NCI-H748 treated with DMSO at 0.1 percent for 48 hours (cell line): ENCODE measurements around the gene THADA.
"Not testable (repeated sequence)": the region's sequence is repeated elsewhere in the genome, so short reads cannot be mapped to it uniquely, and the experiment has no call there.

ENCODE experiments used
- DNase-seq: peaks from one replicate; lab custom pipeline; 2025; lab: John Stamatoyannopoulos, UW

Gene THADA

GRCh38 chr2:43387092-43388062 lies 208.5 kb downstream of the THADA start:
- DNase-seq, result no peak

GRCh38 chr2:43386679-43387078 lies 209.2 kb downstream of the THADA start:
- DNase-seq, result not testable (repeated sequence)

GRCh38 chr2:43384143-43384542 lies 211.7 kb downstream of the THADA start:
- DNase-seq, result no peak

GRCh38 chr2:43383533-43383932 lies 212.3 kb downstream of the THADA start:
- no peak for DNase-seq

GRCh38 chr2:43379494-43379893 lies 216.3 kb downstream of the THADA start:
- DNase-seq, result no peak

- DNase-seq, result no peak
Observed at GRCh38 chr2:43377327-43377726, 218.5 kb downstream of the THADA start.

GRCh38 chr2:43376523-43377198 lies 219.2 kb downstream of the THADA start:
- no peak for DNase-seq

GRCh38 chr2:43375746-43376522 lies 219.9 kb downstream of the THADA start:
- no peak for DNase-seq

- DNase-seq, result no peak
Observed at GRCh38 chr2:43372416-43373081, 223.3 kb downstream of the THADA start.

- DNase-seq, result peak; percentile 60
Observed at GRCh38 chr2:43370705-43371104, 225.1 kb downstream of the THADA start.

GRCh38 chr2:43370146-43370545 lies 225.7 kb downstream of the THADA start:
- no peak for DNase-seq

- no peak for DNase-seq
Observed at GRCh38 chr2:43368483-43369385, 227.1 kb downstream of the THADA start.

GRCh38 chr2:43367012-43367782 lies 228.6 kb downstream of the THADA start:
- no peak for DNase-seq

GRCh38 chr2:43363120-43363519 lies 232.7 kb downstream of the THADA start:
- peak; percentile 10 for DNase-seq

GRCh38 chr2:43361286-43361685 lies 234.6 kb downstream of the THADA start:
- no peak for DNase-seq

- DNase-seq, result peak; percentile 76
Observed at GRCh38 chr2:43360137-43360536, 235.7 kb downstream of the THADA start.

GRCh38 chr2:43358410-43359201 lies 237.2 kb downstream of the THADA start:
- no peak for DNase-seq

- no peak for DNase-seq
Observed at GRCh38 chr2:43356774-43357173, 239.1 kb downstream of the THADA start.

GRCh38 chr2:43355399-43355798 lies 240.4 kb downstream of the THADA start:
- DNase-seq, result no peak
